HepG2 (cell line): Measurements from ENCODE around the gene CHKA. TPM values are rescaled to one million over a fixed set of nuclear protein-coding genes. Genes with fewer than 3 reads are reported as not detected.
A peak's percentile ranks its signal among the peaks of the same experiment; 100 is the strongest.

Experiments
- AGO2 ChIP-seq: fragments of 200-400 bp; formaldehyde crosslinking; optimal IDR thresholded peaks from 2 replicates; pipeline ENCODE3; 2017; ENCODE audit warnings: mild to moderate bottlenecking, low read depth, low read length, moderate library complexity
- CBX5 ChIP-seq: sonication (generic); formaldehyde crosslinking; IDR thresholded peaks from 2 replicates; pipeline ENCODE4 v1.4.0; 2020; ENCODE audit warnings: missing genetic modification reagents, borderline replicate concordance
- ELF3 ChIP-seq: IDR thresholded peaks from 2 replicates; pipeline ENCODE4 v1.6.1; 2016; ENCODE audit warnings: missing genetic modification reagents, missing compliant biosample characterization
- FOSL1 ChIP-seq: sonication (generic); formaldehyde crosslinking; IDR thresholded peaks from 2 replicates; pipeline ENCODE4 v1.9.0; 2021; ENCODE audit warnings: missing genetic modification reagents, borderline replicate concordance
- FOSL2 ChIP-seq: sonication (generic); formaldehyde crosslinking; IDR thresholded peaks from 2 replicates; pipeline ENCODE4 v1.4.0; 2020; ENCODE audit warnings: missing genetic modification reagents
- GFI1 ChIP-seq: sonication (generic); formaldehyde crosslinking; IDR thresholded peaks from 2 replicates; pipeline ENCODE4 v1.5.0; 2020; ENCODE audit warnings: missing genetic modification reagents, mild to moderate bottlenecking, borderline replicate concordance
- HOXA3 ChIP-seq: sonication (generic); formaldehyde crosslinking; IDR thresholded peaks from 2 replicates; pipeline ENCODE4 v1.5.0; 2020; ENCODE audit warnings: missing genetic modification reagents
- HOXA5 ChIP-seq: sonication (generic); formaldehyde crosslinking; IDR thresholded peaks from 2 replicates; pipeline ENCODE4 v1.4.0; 2020; ENCODE audit warnings: missing genetic modification reagents
- PCBP1 ChIP-seq: fragments of 200-400 bp; formaldehyde crosslinking; IDR thresholded peaks from 2 replicates; pipeline ENCODE4 v1.6.1; 2017; ENCODE audit warnings: mild to moderate bottlenecking, low read depth, low read length, borderline replicate concordance
- POGZ ChIP-seq: sonication (generic); formaldehyde crosslinking; IDR thresholded peaks from 2 replicates; pipeline ENCODE4 v1.4.0; 2020; ENCODE audit warnings: mild to moderate bottlenecking, missing genetic modification reagents
- SALL1 ChIP-seq: sonication (generic); formaldehyde crosslinking; IDR thresholded peaks from 2 replicates; pipeline ENCODE4 v1.8.0; 2022; ENCODE audit warnings: mild to moderate bottlenecking, missing genetic modification reagents
- SIX4 ChIP-seq: sonication (generic); formaldehyde crosslinking; IDR thresholded peaks from 2 replicates; pipeline ENCODE4 v1.4.0; 2020; ENCODE audit warnings: missing genetic modification reagents
- TEAD2 ChIP-seq: sonication (generic); formaldehyde crosslinking; IDR thresholded peaks from 2 replicates; pipeline ENCODE4 v1.9.0; 2021; ENCODE audit warnings: missing genetic modification reagents
- ZNF274 ChIP-seq: sonication (generic); formaldehyde crosslinking; IDR thresholded peaks from 2 replicates; pipeline ENCODE4 v1.5.1; 2020; ENCODE audit warnings: mild to moderate bottlenecking, missing genetic modification reagents
- ZNF329 ChIP-seq: sonication (generic); formaldehyde crosslinking; IDR thresholded peaks from 2 replicates; pipeline ENCODE4 v1.9.0; 2021; ENCODE audit warnings: low read depth, mild to moderate bottlenecking, missing genetic modification reagents
- ZNF614 ChIP-seq: IDR thresholded peaks from 2 replicates; pipeline ENCODE4 v1.6.1; 2018; ENCODE audit warnings: missing biosample characterization, missing genetic modification reagents, inconsistent platforms, borderline replicate concordance
- ZNF761 ChIP-seq: sonication (generic); formaldehyde crosslinking; conservative IDR thresholded peaks from 2 replicates; pipeline ENCODE4 v1.4.0; 2020; ENCODE audit warnings: mild to moderate bottlenecking, missing genetic modification reagents
- ZNF781 ChIP-seq: sonication (generic); formaldehyde crosslinking; IDR thresholded peaks from 2 replicates; pipeline ENCODE4 v1.5.1; 2020; ENCODE audit warnings: borderline replicate concordance, mild to moderate bottlenecking, missing genetic modification reagents; ENCODE audit errors: not compliant biosample characterization
- polyA plus RNA-seq, 8 experiments: library from polyadenylated mRNA; depleted of rRNA in 3 of 8; stranded (reverse) in 7 of 8; unstranded in 1 of 8; fragments of >200 nt; fragmentation: Illumina TruSeq in 4 of 8; extraction: Trizol in 4 of 8; gene quantifications; 2 replicates each; pipeline versions ENCODE4 v1.2.1 to v1.2.3, GENCODE V29; 2011 to 2016; ENCODE audit warnings: low read depth in 4 of 8, missing spikeins in 1 of 8, mixed read lengths in 1 of 8; ENCODE audit not compliant: insufficient read depth in 1 of 8
- total RNA-seq, 5 experiments: library from RNA; depleted of rRNA; stranded (reverse); fragments of >200 nt; fragmentation: Illumina TruSeq; extraction: Trizol; gene quantifications; 2 replicates each; pipeline ENCODE4 v1.2.3, GENCODE V29; 2016; ENCODE audit warnings: low read depth in 1 of 5
- TF ChIP-seq, protein P1 (sequence below): IDR thresholded peaks from 2 replicates; pipeline ENCODE4 v1.6.1; 2016; ENCODE audit warnings: missing compliant biosample characterization, missing genetic modification reagents, borderline replicate concordance
- TF ChIP-seq, protein P2 (sequence below): sonication (generic); formaldehyde crosslinking; IDR thresholded peaks from 2 replicates; pipeline ENCODE4 v1.5.1; 2020; ENCODE audit warnings: mild to moderate bottlenecking, missing genetic modification reagents, borderline replicate concordance
- TF ChIP-seq, protein P3 (sequence below): sonication (generic); formaldehyde crosslinking; IDR thresholded peaks from 2 replicates; pipeline ENCODE4 v1.4.0; 2020; ENCODE audit warnings: missing genetic modification reagents, borderline replicate concordance

The CHKA gene
- total and polyA plus RNA-seq, 2 of the 13 experiments (the other 11 are each of a cell fraction or from before 2014, with no cell fraction given), result 71.6 to 92.7 TPM

DNA sequence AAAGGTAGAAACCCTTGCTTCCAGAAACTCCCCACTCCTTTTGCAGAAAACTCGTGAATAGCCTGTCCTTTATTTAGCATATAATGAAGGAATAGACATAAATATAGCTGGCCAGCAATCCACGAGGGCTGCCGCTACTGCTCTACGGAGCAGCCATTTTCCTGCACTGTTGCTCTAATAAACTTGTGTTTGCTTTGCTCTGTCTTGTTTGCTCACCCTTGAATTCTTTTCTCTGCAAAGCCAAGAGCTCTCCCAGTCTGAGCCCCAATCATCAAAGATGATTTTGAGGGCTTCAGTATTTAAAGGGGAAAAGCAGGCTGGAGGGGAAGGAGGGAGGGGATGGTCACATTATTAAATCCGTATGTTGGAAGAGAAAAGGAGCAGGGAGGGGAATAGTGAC is 16.6 kb upstream of the CHKA start (continued):
- TF ChIP-seq FOSL2 (CRISPR knock-in tag), result peak; percentile 10; the same call in 1 of the 2 replicates
- TF ChIP-seq SALL1, result peak; percentile 20; the same call in 1 of the 2 replicates
- TF ChIP-seq POGZ (CRISPR knock-in tag), result peak; percentile 15; the same call in 1 of the 2 replicates
- TF ChIP-seq AGO2, result no peak
- TF ChIP-seq SIX4, result no peak
- TF ChIP-seq ZNF781 (CRISPR knock-in tag), result no peak
- TF ChIP-seq HOXA5 (CRISPR knock-in tag), result no peak
- TF ChIP-seq ZNF274, result no peak
- TF ChIP-seq, protein P1, sequence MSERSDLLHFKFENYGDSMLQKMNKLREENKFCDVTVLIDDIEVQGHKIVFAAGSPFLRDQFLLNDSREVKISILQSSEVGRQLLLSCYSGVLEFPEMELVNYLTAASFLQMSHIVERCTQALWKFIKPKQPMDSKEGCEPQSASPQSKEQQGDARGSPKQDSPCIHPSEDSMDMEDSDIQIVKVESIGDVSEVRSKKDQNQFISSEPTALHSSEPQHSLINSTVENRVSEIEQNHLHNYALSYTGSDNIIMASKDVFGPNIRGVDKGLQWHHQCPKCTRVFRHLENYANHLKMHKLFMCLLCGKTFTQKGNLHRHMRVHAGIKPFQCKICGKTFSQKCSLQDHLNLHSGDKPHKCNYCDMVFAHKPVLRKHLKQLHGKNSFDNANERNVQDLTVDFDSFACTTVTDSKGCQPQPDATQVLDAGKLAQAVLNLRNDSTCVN (CRISPR knock-in tag), result no peak
- no peak for TF ChIP-seq ZNF761
- no peak for TF ChIP-seq GFI1 (CRISPR knock-in tag)
- TF ChIP-seq, protein P2, sequence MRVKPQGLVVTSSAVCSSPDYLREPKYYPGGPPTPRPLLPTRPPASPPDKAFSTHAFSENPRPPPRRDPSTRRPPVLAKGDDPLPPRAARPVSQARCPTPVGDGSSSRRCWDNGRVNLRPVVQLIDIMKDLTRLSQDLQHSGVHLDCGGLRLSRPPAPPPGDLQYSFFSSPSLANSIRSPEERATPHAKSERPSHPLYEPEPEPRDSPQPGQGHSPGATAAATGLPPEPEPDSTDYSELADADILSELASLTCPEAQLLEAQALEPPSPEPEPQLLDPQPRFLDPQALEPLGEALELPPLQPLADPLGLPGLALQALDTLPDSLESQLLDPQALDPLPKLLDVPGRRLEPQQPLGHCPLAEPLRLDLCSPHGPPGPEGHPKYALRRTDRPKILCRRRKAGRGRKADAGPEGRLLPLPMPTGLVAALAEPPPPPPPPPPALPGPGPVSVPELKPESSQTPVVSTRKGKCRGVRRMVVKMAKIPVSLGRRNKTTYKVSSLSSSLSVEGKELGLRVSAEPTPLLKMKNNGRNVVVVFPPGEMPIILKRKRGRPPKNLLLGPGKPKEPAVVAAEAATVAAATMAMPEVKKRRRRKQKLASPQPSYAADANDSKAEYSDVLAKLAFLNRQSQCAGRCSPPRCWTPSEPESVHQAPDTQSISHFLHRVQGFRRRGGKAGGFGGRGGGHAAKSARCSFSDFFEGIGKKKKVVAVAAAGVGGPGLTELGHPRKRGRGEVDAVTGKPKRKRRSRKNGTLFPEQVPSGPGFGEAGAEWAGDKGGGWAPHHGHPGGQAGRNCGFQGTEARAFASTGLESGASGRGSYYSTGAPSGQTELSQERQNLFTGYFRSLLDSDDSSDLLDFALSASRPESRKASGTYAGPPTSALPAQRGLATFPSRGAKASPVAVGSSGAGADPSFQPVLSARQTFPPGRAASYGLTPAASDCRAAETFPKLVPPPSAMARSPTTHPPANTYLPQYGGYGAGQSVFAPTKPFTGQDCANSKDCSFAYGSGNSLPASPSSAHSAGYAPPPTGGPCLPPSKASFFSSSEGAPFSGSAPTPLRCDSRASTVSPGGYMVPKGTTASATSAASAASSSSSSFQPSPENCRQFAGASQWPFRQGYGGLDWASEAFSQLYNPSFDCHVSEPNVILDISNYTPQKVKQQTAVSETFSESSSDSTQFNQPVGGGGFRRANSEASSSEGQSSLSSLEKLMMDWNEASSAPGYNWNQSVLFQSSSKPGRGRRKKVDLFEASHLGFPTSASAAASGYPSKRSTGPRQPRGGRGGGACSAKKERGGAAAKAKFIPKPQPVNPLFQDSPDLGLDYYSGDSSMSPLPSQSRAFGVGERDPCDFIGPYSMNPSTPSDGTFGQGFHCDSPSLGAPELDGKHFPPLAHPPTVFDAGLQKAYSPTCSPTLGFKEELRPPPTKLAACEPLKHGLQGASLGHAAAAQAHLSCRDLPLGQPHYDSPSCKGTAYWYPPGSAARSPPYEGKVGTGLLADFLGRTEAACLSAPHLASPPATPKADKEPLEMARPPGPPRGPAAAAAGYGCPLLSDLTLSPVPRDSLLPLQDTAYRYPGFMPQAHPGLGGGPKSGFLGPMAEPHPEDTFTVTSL (CRISPR knock-in tag), result peak; percentile 42; the same call in 1 of the 2 replicates
- peak; percentile 71 for TF ChIP-seq HOXA3 (CRISPR knock-in tag)
- TF ChIP-seq ELF3 (CRISPR knock-in tag), result no peak
- TF ChIP-seq FOSL1 (CRISPR knock-in tag), result no peak
- TF ChIP-seq, protein P3, sequence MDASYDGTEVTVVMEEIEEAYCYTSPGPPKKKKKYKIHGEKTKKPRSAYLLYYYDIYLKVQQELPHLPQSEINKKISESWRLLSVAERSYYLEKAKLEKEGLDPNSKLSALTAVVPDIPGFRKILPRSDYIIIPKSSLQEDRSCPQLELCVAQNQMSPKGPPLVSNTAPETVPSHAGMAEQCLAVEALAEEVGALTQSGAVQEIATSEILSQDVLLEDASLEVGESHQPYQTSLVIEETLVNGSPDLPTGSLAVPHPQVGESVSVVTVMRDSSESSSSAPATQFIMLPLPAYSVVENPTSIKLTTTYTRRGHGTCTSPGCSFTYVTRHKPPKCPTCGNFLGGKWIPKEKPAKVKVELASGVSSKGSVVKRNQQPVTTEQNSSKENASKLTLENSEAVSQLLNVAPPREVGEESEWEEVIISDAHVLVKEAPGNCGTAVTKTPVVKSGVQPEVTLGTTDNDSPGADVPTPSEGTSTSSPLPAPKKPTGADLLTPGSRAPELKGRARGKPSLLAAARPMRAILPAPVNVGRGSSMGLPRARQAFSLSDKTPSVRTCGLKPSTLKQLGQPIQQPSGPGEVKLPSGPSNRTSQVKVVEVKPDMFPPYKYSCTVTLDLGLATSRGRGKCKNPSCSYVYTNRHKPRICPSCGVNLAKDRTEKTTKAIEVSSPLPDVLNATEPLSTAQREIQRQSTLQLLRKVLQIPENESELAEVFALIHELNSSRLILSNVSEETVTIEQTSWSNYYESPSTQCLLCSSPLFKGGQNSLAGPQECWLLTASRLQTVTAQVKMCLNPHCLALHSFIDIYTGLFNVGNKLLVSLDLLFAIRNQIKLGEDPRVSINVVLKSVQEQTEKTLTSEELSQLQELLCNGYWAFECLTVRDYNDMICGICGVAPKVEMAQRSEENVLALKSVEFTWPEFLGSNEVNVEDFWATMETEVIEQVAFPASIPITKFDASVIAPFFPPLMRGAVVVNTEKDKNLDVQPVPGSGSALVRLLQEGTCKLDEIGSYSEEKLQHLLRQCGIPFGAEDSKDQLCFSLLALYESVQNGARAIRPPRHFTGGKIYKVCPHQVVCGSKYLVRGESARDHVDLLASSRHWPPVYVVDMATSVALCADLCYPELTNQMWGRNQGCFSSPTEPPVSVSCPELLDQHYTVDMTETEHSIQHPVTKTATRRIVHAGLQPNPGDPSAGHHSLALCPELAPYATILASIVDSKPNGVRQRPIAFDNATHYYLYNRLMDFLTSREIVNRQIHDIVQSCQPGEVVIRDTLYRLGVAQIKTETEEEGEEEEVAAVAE (CRISPR knock-in tag), result no peak
- TF ChIP-seq TEAD2 (CRISPR knock-in tag), result no peak
- TF ChIP-seq ZNF329, result no peak
- no peak for TF ChIP-seq PCBP1
- TF ChIP-seq CBX5 (CRISPR knock-in tag), result no peak
- 0 out of 2 replicates have a peak, but pooled peaks have one; percentile 22 for TF ChIP-seq ZNF614 (CRISPR knock-in tag)
